Measurements from ENCODE around the gene PDLIM1. TPM values are rescaled to one million over a fixed set of nuclear protein-coding genes. Genes with fewer than 3 reads are reported as not detected.
A peak's percentile ranks its signal among the peaks of the same experiment; 100 is the strongest.

PDLIM1 gene
- polyA plus RNA-seq, 3 donors = 1.9 to 5.2 (median 4.8) TPM

DNA sequence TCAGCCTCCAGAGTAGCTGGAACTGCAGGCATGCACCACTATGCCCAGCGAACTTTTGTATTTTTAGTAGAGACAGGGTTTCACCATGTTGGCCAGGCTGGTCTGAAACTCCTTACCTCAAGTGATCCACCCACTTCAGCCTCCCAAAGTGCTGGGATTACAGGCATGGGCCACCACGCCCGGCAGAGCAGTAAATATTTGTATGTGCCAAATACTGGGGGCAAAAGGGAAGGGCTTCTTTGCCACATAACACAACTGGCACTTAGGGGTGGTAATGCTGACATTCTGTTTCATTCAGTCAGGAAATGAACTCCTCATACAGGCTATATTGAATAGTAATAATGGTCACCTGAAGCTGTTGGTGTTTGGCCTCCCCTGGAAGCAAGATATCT, 55.1 kb downstream of the PDLIM1 start:
- Mint-ChIP-seq H3K9me3 (peaks cover 0 to 3% (median 0%) of the 10 kb centered on the region in 7 donors), H3K4me1 (peaks cover 17% of the 10 kb centered on the region), H3K4me3 (no peak overlapping the region), H3K27ac (peak overlapping the region in 1 of 7 donors; percentile 15), H3K27me3 (ENCODE audit: low read depth in 3 of 3) (peaks cover 0 to 4% (median 0%) of the 10 kb centered on the region in 3 donors), H3K36me3 (no peaks in the 10 kb centered on the region)
- Histone ChIP-seq H3K9me3 (replicated peaks in 1 of 2; ENCODE audit: control insufficient read depth in 1 of 2, insufficient read depth in 1 of 2, low read length in 2 of 2) (no peaks in the 10 kb centered on the region), H3K27ac (ENCODE audit: low read depth in 1 of 2, low read length in 2 of 2) (no peak overlapping the region), H3K79me2 (ENCODE audit: insufficient read depth, low read length) (no peaks in the 10 kb centered on the region), H3K4me1 (ENCODE audit: control insufficient read depth in 1 of 2, insufficient read depth in 2 of 2, low read length in 2 of 2) (peaks cover 3 to 5% of the 10 kb centered on the region in 2 donors), H3K27me3 (ENCODE audit: control insufficient read depth in 2 of 2, insufficient read depth in 2 of 2, low read length in 2 of 2) (no peaks in the 10 kb centered on the region), H2AFZ (ENCODE audit: insufficient read depth, low read depth, low read length, poor library complexity, severe bottlenecking) (peak overlapping the region; percentile 6), H3K9ac (ENCODE audit: insufficient read depth, low read length, poor library complexity, severe bottlenecking) (no peak overlapping the region), H4K20me1 (ENCODE audit: insufficient read depth, low read length) (no peaks in the 10 kb centered on the region), H3K4me3 (replicated peaks in 1 of 3; ENCODE audit: low read depth in 2 of 3, low read length in 3 of 3) (no peak overlapping the region), H3K36me3 (replicated peaks in 1 of 2; ENCODE audit: control insufficient read depth in 1 of 2, insufficient read depth in 2 of 2, low read length in 2 of 2) (no peaks in the 10 kb centered on the region), H3K4me2 (replicated peaks; ENCODE audit: extremely low read depth, low read length, poor library complexity, severe bottlenecking) (no peak overlapping the region)
- TF ChIP-seq, protein P1, sequence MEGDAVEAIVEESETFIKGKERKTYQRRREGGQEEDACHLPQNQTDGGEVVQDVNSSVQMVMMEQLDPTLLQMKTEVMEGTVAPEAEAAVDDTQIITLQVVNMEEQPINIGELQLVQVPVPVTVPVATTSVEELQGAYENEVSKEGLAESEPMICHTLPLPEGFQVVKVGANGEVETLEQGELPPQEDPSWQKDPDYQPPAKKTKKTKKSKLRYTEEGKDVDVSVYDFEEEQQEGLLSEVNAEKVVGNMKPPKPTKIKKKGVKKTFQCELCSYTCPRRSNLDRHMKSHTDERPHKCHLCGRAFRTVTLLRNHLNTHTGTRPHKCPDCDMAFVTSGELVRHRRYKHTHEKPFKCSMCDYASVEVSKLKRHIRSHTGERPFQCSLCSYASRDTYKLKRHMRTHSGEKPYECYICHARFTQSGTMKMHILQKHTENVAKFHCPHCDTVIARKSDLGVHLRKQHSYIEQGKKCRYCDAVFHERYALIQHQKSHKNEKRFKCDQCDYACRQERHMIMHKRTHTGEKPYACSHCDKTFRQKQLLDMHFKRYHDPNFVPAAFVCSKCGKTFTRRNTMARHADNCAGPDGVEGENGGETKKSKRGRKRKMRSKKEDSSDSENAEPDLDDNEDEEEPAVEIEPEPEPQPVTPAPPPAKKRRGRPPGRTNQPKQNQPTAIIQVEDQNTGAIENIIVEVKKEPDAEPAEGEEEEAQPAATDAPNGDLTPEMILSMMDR (IDR thresholded peaks at IDR 0.05) = no peak
- intact Hi-C loops (cut with micrococcal nuclease) = no loop called here
- WGBS (ENCODE audit: insufficient coverage) = no CpG with 5 or more reads among the region's 3 CpGs
- no peak for DNase-seq

- H3K4me1 ChIP-seq (ENCODE audit: control insufficient read depth in 1 of 2, insufficient read depth in 2 of 2, low read length in 2 of 2) = peaks cover 8 to 10% of the 10 kb centered on the region in 2 donors
- peaks cover 0 to 3% (median 0%) of the 10 kb centered on the region in 7 donors for H3K9me3 Mint-ChIP-seq
- no peaks in the 10 kb centered on the region for H3K79me2 ChIP-seq (ENCODE audit: insufficient read depth, low read length)
- no peak overlapping the region for H3K4me2 ChIP-seq (replicated peaks; ENCODE audit: extremely low read depth, low read length, poor library complexity, severe bottlenecking)
- no peak overlapping the region for H3K9ac ChIP-seq (ENCODE audit: insufficient read depth, low read length, poor library complexity, severe bottlenecking)
- intact Hi-C loops (cut with micrococcal nuclease) = no loop called here
- H2AFZ ChIP-seq (ENCODE audit: insufficient read depth, low read depth, low read length, poor library complexity, severe bottlenecking) = no peak overlapping the region
- H4K20me1 ChIP-seq (ENCODE audit: insufficient read depth, low read length) = no peaks in the 10 kb centered on the region
- H3K27me3 ChIP-seq (ENCODE audit: control insufficient read depth in 2 of 2, insufficient read depth in 2 of 2, low read length in 2 of 2) = no peaks in the 10 kb centered on the region
- H3K4me3 ChIP-seq (replicated peaks in 1 of 3; ENCODE audit: low read depth in 2 of 3, low read length in 3 of 3) = no peak overlapping the region
- H3K9me3 ChIP-seq (replicated peaks in 1 of 2; ENCODE audit: control insufficient read depth in 1 of 2, insufficient read depth in 1 of 2, low read length in 2 of 2) = no peaks in the 10 kb centered on the region
- H3K4me3 Mint-ChIP-seq = no peak overlapping the region
- H3K36me3 ChIP-seq (replicated peaks in 1 of 2; ENCODE audit: control insufficient read depth in 1 of 2, insufficient read depth in 2 of 2, low read length in 2 of 2) = no peaks in the 10 kb centered on the region
- TF ChIP-seq, protein P1 (IDR thresholded peaks at IDR 0.05) = no peak
- DNase-seq = no peak
- peak overlapping the region in 1 of 7 donors; percentile 11 for H3K27ac Mint-ChIP-seq
- H3K27ac ChIP-seq (ENCODE audit: low read depth in 1 of 2, low read length in 2 of 2) = no peak overlapping the region
- peaks cover 22% of the 10 kb centered on the region for H3K4me1 Mint-ChIP-seq
- H3K36me3 Mint-ChIP-seq = no peaks in the 10 kb centered on the region
- H3K27me3 Mint-ChIP-seq (ENCODE audit: low read depth in 3 of 3) = peaks cover 0 to 4% (median 0%) of the 10 kb centered on the region in 3 donors
- 93% methylated on average over 4 of the region's 5 CpGs for WGBS (ENCODE audit: insufficient coverage)
Measured at GRCh38 chr10:95234951-95235350, 55.9 kb downstream of the PDLIM1 start.

Measured in CD14-positive monocyte (primary cell).